ENCODE data around the gene TMEM87A.

- TF ChIP-seq POLR2AphosphoS5 (IDR thresholded peaks at IDR 0.05; ENCODE audit: low read depth) = no peak
- no peak for TF ChIP-seq CTCF (conservative IDR thresholded peaks at IDR 0.05; ENCODE audit: low read depth in 2 of 2)
- no peak for TF ChIP-seq EZH2 (IDR thresholded peaks at IDR 0.05; ENCODE audit: low read depth, unreplicated experiment)
- TF ChIP-seq NANOG (IDR thresholded peaks at IDR 0.05; ENCODE audit: borderline replicate concordance) = no peak
- TF ChIP-seq EZH2phosphoT487 (IDR thresholded peaks at IDR 0.05; ENCODE audit: unreplicated experiment) = no peak
- no peak for TF ChIP-seq REST (IDR thresholded peaks at IDR 0.05; ENCODE audit: unreplicated experiment)
- TF ChIP-seq JUNB (IDR thresholded peaks at IDR 0.05; ENCODE audit: unreplicated experiment) = no peak
- no peak for TF ChIP-seq ETS1 (IDR thresholded peaks at IDR 0.05)
- no peak for TF ChIP-seq ZNF331 (CRISPR knock-in tag; IDR thresholded peaks at IDR 0.05; ENCODE audit: low read depth)
- no peak for TF ChIP-seq CREB1 (CRISPR knock-in tag; IDR thresholded peaks at IDR 0.05; ENCODE audit: low read depth)
- TF ChIP-seq ZNF114 (CRISPR knock-in tag; IDR thresholded peaks at IDR 0.05) = no peak
- no peak for TF ChIP-seq STAT1 (IDR thresholded peaks at IDR 0.05; ENCODE audit: unreplicated experiment)
- no peak for TF ChIP-seq ZNF462 (CRISPR knock-in tag; IDR thresholded peaks at IDR 0.05)
Measured at GRCh38 chr15:42276762-42277161, 3.5 kb upstream of the TMEM87A start.
